Gastrocnemius medialis (tissue), 4 donors: ENCODE results near the gene LIFR. TPM values are rescaled to one million over a fixed set of nuclear protein-coding genes. Genes with fewer than 3 reads are reported as not detected.
A peak's percentile ranks its signal among the peaks of the same experiment; 100 is the strongest.

ENCODE experiments used
- ATAC-seq, 2 donors: fragments of 150-250 bp; one replicate each; pipeline ENCODE4 v1.9.1; 2016
- DNase-seq, 2 donors: peaks; one replicate each; pipeline ENCODE4 v3.0.0-alpha.2; 2019
- H3K27ac ChIP-seq, 4 donors: fragments of 200-600 bp; sonication (generic); 1 replicate in 1 of 4; 2 replicates in 3 of 4; pipeline ENCODE4 v1.5.1; 2016 to 2018; ENCODE audit warnings: mild to moderate bottlenecking in 2 of 4, moderate library complexity in 1 of 4
- H3K27me3 ChIP-seq, 3 donors: fragments of 200-600 bp; sonication (generic) in 2 of 3; 1 replicate in 1 of 3; 2 replicates in 2 of 3; pipeline versions ENCODE4 v1.5.1 to v1.6.0; 2016 to 2019; ENCODE audit warnings: mild to moderate bottlenecking in 1 of 3, moderate library complexity in 1 of 3
- H3K36me3 ChIP-seq, 2 donors: fragments of 200-600 bp; sonication (generic) in 1 of 2; one replicate each; pipeline ENCODE4 v1.5.1; 2017 to 2018
- H3K4me1 ChIP-seq, 2 donors: fragments of 200-600 bp; sonication (generic) in 1 of 2; one replicate each; pipeline ENCODE4 v1.5.1; 2016 to 2017; ENCODE audit warnings: mild to moderate bottlenecking in 2 of 2
- H3K4me3 ChIP-seq, 4 donors: fragments of 200-600 bp; sonication (generic) in 3 of 4; 1 replicate in 1 of 4; 2 replicates in 3 of 4; pipeline ENCODE4 v1.5.1; 2016 to 2019; ENCODE audit warnings: mild to moderate bottlenecking in 2 of 4
- H3K9me3 ChIP-seq, 3 donors: fragments of 200-600 bp; sonication (generic) in 2 of 3; 1 replicate in 1 of 3; 2 replicates in 2 of 3; pipeline ENCODE4 v1.5.1; 2016 to 2019
- POLR2A ChIP-seq, 2 donors: fragments of 450-650 bp; IDR thresholded peaks; one replicate each; pipeline ENCODE4 v1.6.1; 2017; ENCODE audit warnings: antibody characterized with exemption in 2 of 2, mild to moderate bottlenecking in 2 of 2, moderate library complexity in 2 of 2
- in situ Hi-C, 4 donors: fragments of 200-750 bp; cut with MboI; loops; one replicate each; pipeline versions ENCODE4 v1.15.0 to v1.8.0; 2017; ENCODE audit warnings: low sequenced_read_pairs in 4 of 4
- intact Hi-C: fragments of 100-400 bp; cut with DNase I; formaldehyde crosslinking; loops from one replicate; pipeline ENCODE4 v1.15.1; 2023; ENCODE audit warnings: low total_unique reads
- total RNA-seq, 4 donors: library from RNA; depleted of rRNA; stranded (reverse); fragments of >200 nt; gene quantifications; one replicate each; pipeline versions ENCODE4 v1.1.0 to v1.2.3, GENCODE V29; 2016
- TF ChIP-seq, protein P1 (sequence below), 5 experiments: fragments of 450-650 bp in 3 of 5; fragments of 200-600 bp in 2 of 5; sonication (generic) in 2 of 5; IDR thresholded peaks in 4 of 5; conservative IDR thresholded peaks in 1 of 5; 1 replicate in 4 of 5; 2 replicates in 1 of 5; pipeline ENCODE4 v1.5.1; 2016 to 2019; ENCODE audit warnings: antibody characterized with exemption in 5 of 5, mild to moderate bottlenecking in 3 of 5, moderate library complexity in 3 of 5

LIFR gene
- total RNA-seq, 4 donors from 2014 or later: 80.0 to 233 (median 89.5) TPM

DNA sequence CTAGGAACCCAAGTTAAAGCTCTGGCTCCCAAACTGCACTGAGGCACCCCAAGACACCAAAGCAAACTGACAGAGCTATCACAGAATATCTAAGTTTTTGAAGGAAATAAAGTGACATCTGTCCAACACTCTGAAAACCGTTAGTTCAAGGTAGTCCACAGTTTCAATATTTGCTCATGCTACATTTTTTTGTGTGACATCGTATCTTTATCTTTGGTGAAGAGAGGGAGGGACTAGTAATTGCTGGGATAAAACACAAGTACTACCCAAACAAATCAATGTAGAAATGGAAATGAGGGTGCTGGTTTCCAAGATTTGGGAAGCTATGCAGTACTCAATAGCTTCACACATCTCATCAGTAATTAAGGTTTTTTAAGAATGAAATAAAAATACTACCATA, 20.6 kb downstream of the LIFR start:
- Histone ChIP-seq H3K4me3 (peak overlapping the region in 1 of 4 donors; percentile 0), H3K36me3 (no peaks in the 10 kb centered on the region), H3K4me1 (peaks cover 88 to 98% of the 10 kb centered on the region in 2 donors), H3K9me3 (no peaks in the 10 kb centered on the region), H3K27ac (peak overlapping the region; percentile 79 to 87 (median 85)), H3K27me3 (no peaks in the 10 kb centered on the region)
- intact Hi-C loops (loop anchor here (1.0 to 5.0 kb wide), 3 partner anchors 70 to 694 kb away; partner anchors contain the start of gene GDNF), in situ Hi-C loops (loop anchor here in 2 of 4 donors (10.0 kb wide), 2 partner anchors 59 to 91 kb away; no protein-coding TSS in a partner anchor)
- DNase-seq: no peak
- no peak for TF ChIP-seq POLR2A (IDR thresholded peaks at IDR 0.05)
- TF ChIP-seq, protein P1, sequence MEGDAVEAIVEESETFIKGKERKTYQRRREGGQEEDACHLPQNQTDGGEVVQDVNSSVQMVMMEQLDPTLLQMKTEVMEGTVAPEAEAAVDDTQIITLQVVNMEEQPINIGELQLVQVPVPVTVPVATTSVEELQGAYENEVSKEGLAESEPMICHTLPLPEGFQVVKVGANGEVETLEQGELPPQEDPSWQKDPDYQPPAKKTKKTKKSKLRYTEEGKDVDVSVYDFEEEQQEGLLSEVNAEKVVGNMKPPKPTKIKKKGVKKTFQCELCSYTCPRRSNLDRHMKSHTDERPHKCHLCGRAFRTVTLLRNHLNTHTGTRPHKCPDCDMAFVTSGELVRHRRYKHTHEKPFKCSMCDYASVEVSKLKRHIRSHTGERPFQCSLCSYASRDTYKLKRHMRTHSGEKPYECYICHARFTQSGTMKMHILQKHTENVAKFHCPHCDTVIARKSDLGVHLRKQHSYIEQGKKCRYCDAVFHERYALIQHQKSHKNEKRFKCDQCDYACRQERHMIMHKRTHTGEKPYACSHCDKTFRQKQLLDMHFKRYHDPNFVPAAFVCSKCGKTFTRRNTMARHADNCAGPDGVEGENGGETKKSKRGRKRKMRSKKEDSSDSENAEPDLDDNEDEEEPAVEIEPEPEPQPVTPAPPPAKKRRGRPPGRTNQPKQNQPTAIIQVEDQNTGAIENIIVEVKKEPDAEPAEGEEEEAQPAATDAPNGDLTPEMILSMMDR (IDR thresholded peaks at IDR 0.05 in 4 of 5, conservative IDR thresholded peaks at IDR 0.05 in 1 of 5): no peak
- ATAC-seq: no peak

DNA sequence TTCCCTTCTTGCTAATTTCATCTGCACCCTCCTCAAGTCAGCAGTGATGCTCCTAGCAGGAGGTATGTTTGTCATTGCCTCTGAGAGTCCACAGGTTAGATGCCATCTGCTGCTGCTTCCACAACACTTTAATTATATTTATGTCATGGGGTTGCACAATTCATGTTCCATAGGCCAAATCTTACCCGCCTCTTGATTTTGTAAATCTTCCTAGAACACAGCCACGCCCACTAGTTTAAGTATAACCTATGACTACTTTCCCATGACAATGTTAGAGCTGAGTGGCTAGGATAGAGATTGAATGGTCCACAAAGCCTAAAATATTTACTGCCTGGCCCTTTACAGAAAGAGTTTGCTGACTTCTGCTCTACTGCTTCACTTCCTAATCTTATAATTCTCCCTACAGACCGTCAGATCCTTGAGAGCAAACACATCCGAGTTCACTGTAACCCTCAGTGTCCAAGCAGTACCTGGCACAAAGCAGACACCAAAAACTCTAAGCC, 21.1 kb downstream of the LIFR start:
- intact Hi-C loops (loop anchor here (1.0 to 5.0 kb wide), 3 partner anchors 69 to 693 kb away; partner anchors contain the start of gene GDNF), in situ Hi-C loops (loop anchor here in 2 of 4 donors (10.0 kb wide), 2 partner anchors 60 to 90 kb away; no protein-coding TSS in a partner anchor)
- peaks cover 89 to 98% of the 10 kb centered on the region in 2 donors for H3K4me1 ChIP-seq
- ATAC-seq (peak; percentile 89 to 91), DNase-seq (peak; percentile 39 to 54)
- H3K4me3 ChIP-seq: peak overlapping the region in 1 of 4 donors; percentile 0
- peak overlapping the region; percentile 79 to 87 (median 85) for H3K27ac ChIP-seq
- H3K9me3 ChIP-seq: no peaks in the 10 kb centered on the region
- TF ChIP-seq, protein P1 (IDR thresholded peaks at IDR 0.05 in 4 of 5, conservative IDR thresholded peaks at IDR 0.05 in 1 of 5): no peak
- peak; percentile 64 to 82 for TF ChIP-seq POLR2A (IDR thresholded peaks at IDR 0.05)
- H3K36me3 ChIP-seq: no peaks in the 10 kb centered on the region
- H3K27me3 ChIP-seq: no peaks in the 10 kb centered on the region

DNA sequence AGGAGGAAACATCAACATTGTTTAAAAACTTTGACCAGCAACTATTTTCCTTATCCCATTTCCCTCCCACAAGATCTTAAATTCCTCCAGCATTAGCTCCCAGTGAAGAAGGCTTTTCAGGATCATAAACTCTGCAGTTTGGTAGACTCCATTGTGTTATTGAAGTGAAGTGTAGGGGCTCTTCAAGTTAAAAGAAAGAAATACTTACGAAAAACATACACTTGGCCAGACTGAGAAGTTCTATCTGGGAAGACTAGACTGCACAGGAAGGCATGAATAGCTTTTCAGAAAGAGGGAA, 22.3 kb downstream of the LIFR start:
- no peaks in the 10 kb centered on the region for H3K36me3 ChIP-seq
- H3K4me1 ChIP-seq: peaks cover 79 to 88% of the 10 kb centered on the region in 2 donors
- intact Hi-C loops (loop anchor here (2.0 kb wide), 1 partner anchor 87 kb away; no protein-coding TSS in a partner anchor), in situ Hi-C loops (loop anchor here in 2 of 4 donors (10.0 kb wide), 2 partner anchors 61 to 89 kb away; no protein-coding TSS in a partner anchor)
- peak overlapping the region; percentile 78 to 87 (median 85) for H3K27ac ChIP-seq
- TF ChIP-seq, protein P1 (IDR thresholded peaks at IDR 0.05 in 4 of 5, conservative IDR thresholded peaks at IDR 0.05 in 1 of 5): no peak
- no peak for TF ChIP-seq POLR2A (IDR thresholded peaks at IDR 0.05)
- no peaks in the 10 kb centered on the region for H3K27me3 ChIP-seq
- DNase-seq: no peak
- H3K9me3 ChIP-seq: no peaks in the 10 kb centered on the region
- no peak overlapping the region for H3K4me3 ChIP-seq
- ATAC-seq: no peak

DNA sequence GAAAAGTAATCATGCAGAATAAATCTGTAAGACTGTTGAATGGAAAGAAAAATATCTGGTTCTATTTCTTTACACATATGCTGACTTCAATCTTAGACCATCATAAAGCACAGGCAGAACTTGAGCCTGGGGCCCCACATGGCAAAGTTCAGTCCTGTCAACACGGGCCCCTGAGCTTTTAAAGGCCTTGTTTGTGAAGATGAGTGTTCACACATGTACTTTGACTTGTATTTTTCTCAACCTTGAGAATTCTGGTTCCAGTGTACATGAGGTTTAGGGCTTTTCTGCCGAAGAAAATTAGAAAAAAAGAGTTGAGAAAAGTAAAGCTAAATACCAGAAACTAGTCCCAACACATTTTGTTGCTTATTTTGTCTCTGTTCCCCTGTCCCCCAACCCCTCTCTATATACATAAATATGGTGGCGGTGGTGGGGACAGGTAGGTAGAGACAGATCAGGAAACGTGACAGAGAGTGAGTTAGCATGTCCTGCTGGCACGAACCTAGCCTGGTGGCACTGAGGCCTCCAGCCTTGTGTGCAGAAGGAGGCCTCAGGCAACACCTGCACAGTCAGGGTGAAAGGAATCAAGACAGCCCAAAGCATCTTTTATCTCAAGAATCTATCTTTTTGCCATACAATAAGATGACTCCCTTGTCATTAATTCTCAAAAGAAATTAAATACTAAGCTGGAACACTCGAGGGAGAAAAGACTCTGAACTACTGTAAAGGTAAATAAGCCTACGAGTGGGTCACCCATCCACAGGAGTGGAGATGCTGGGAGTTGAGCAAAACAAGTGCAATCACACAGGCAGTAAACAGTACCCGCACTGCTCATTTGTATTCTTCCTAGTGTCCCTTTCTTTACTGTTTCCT, 22.9 kb downstream of the LIFR start:
- Histone ChIP-seq H3K4me1 (peaks cover 73 to 86% of the 10 kb centered on the region in 2 donors), H3K27ac (peak overlapping the region; percentile 78 to 87 (median 85)), H3K9me3 (no peaks in the 10 kb centered on the region), H3K4me3 (no peak overlapping the region), H3K27me3 (no peaks in the 10 kb centered on the region), H3K36me3 (peaks cover 0 to 2% of the 10 kb centered on the region in 2 donors)
- intact Hi-C loops: loop anchor here (2.0 kb wide), 1 partner anchor 87 kb away; no protein-coding TSS in a partner anchor
- in situ Hi-C loops: loop anchor here in 2 of 4 donors (10.0 kb wide), 2 partner anchors 61 to 89 kb away; no protein-coding TSS in a partner anchor
- TF ChIP-seq POLR2A (IDR thresholded peaks at IDR 0.05): no peak
- TF ChIP-seq, protein P1 (IDR thresholded peaks at IDR 0.05 in 4 of 5, conservative IDR thresholded peaks at IDR 0.05 in 1 of 5): no peak
- ATAC-seq (no peak), DNase-seq (no peak)
